H9 (cell line): ENCODE data around the gene SERBP1. TPM values are rescaled to one million over a fixed set of nuclear protein-coding genes. Genes with fewer than 3 reads are reported as not detected.

ENCODE experiments used
- DNase-seq: peaks from one replicate; pipeline ENCODE4 v3.0.0-alpha.2; 2017
- H2AFZ ChIP-seq: one replicate; pipeline ENCODE4 v1.6.1; 2013; ENCODE audit warnings: mild to moderate bottlenecking, low read length, control low read depth, moderate library complexity
- H2AK5ac ChIP-seq: 2 replicates; pipeline ENCODE4 v1.6.1; 2013; ENCODE audit warnings: low read length, control low read depth, mixed read lengths; ENCODE audit not compliant: insufficient read length
- H2BK120ac ChIP-seq: one replicate; pipeline ENCODE4 v1.6.1; 2013; ENCODE audit warnings: low read depth, mild to moderate bottlenecking, low read length, control low read depth, inconsistent platforms; ENCODE audit not compliant: poor library complexity, severe bottlenecking
- H2BK12ac ChIP-seq: 2 replicates; pipeline ENCODE4 v1.6.1; 2013; ENCODE audit warnings: low read length, control low read depth, mixed read lengths, low read depth; ENCODE audit not compliant: insufficient read length
- H2BK15ac ChIP-seq: 2 replicates; pipeline ENCODE4 v1.6.1; 2013; ENCODE audit warnings: low read depth, low read length, control low read depth
- H2BK20ac ChIP-seq: one replicate; pipeline ENCODE4 v1.6.1; 2013; ENCODE audit warnings: low read depth, mild to moderate bottlenecking, low read length, control low read depth, inconsistent platforms; ENCODE audit not compliant: poor library complexity, severe bottlenecking
- H2BK5ac ChIP-seq: 2 replicates; pipeline ENCODE4 v1.6.1; 2013; ENCODE audit warnings: low read length, control low read depth, mixed read lengths; ENCODE audit not compliant: insufficient read length
- H3K14ac ChIP-seq: 2 replicates; pipeline ENCODE4 v1.6.1; 2013; ENCODE audit warnings: low read length, control low read depth; ENCODE audit not compliant: insufficient read depth
- H3K18ac ChIP-seq: 2 replicates; pipeline ENCODE4 v1.6.1; 2013; ENCODE audit warnings: low read depth, mild to moderate bottlenecking, mixed read lengths, low read length, control low read depth; ENCODE audit not compliant: insufficient read length
- H3K23ac ChIP-seq: 2 replicates; pipeline ENCODE4 v1.6.1; 2013; ENCODE audit warnings: low read length, control low read depth, mixed read lengths, low read depth; ENCODE audit not compliant: insufficient read length
- H3K23me2 ChIP-seq: 2 replicates; pipeline ENCODE4 v1.6.1; 2013; ENCODE audit warnings: low read depth, mild to moderate bottlenecking, mixed read lengths, low read length, control low read depth; ENCODE audit not compliant: insufficient read length, poor library complexity, severe bottlenecking
- H3K27ac ChIP-seq: 2 replicates; pipeline ENCODE4 v1.5.1; 2013; ENCODE audit warnings: low read length, control low read depth, mixed read lengths, low read depth; ENCODE audit not compliant: insufficient read length
- H3K27me3 ChIP-seq: 2 replicates; pipeline ENCODE4 v1.6.1; 2013; ENCODE audit warnings: low read length, control low read depth, inconsistent platforms; ENCODE audit not compliant: insufficient read depth
- H3K4ac ChIP-seq: 2 replicates; pipeline ENCODE4 v1.6.1; 2013; ENCODE audit warnings: low read depth, mild to moderate bottlenecking, control low read depth, inconsistent platforms, low read length, moderate library complexity
- H3K4me1 ChIP-seq: 2 replicates; pipeline ENCODE4 v1.6.1; 2013; ENCODE audit warnings: low read length, control low read depth, inconsistent platforms; ENCODE audit not compliant: insufficient read depth
- H3K4me2 ChIP-seq: 2 replicates; pipeline ENCODE4 v1.6.1; 2013; ENCODE audit warnings: low read length, control low read depth, mixed read lengths; ENCODE audit not compliant: insufficient read length, insufficient read depth
- H3K56ac ChIP-seq: 2 replicates; pipeline ENCODE4 v1.6.1; 2013; ENCODE audit warnings: low read depth, mild to moderate bottlenecking, mixed read lengths, low read length, control low read depth; ENCODE audit not compliant: insufficient read length
- H3K79me1 ChIP-seq: 2 replicates; pipeline ENCODE4 v1.6.1; 2013; ENCODE audit warnings: low read depth, mild to moderate bottlenecking, moderate library complexity, low read length, control low read depth, inconsistent platforms; ENCODE audit not compliant: insufficient read depth, poor library complexity, severe bottlenecking
- H3K79me2 ChIP-seq: 2 replicates; pipeline ENCODE4 v1.6.1; 2013; ENCODE audit warnings: low read length, control low read depth, inconsistent platforms; ENCODE audit not compliant: insufficient read depth
- H3K9ac ChIP-seq: 2 replicates; pipeline ENCODE4 v1.6.1; 2013; ENCODE audit warnings: low read length, control low read depth, mixed read lengths; ENCODE audit not compliant: insufficient read length; ENCODE audit errors: extremely low read depth
- H3K9me3 ChIP-seq: one replicate; pipeline ENCODE4 v1.6.1; 2013; ENCODE audit warnings: low read depth, low read length, inconsistent platforms; ENCODE audit not compliant: control insufficient read depth
- H3T11ph ChIP-seq: one replicate; pipeline ENCODE4 v1.6.1; 2013; ENCODE audit warnings: mild to moderate bottlenecking, low read length, control low read depth, inconsistent platforms
- H4K20me1 ChIP-seq: one replicate; pipeline ENCODE4 v1.6.1; 2013; ENCODE audit not compliant: control insufficient read depth, insufficient read length, insufficient read depth
- H4K5ac ChIP-seq: 2 replicates; pipeline ENCODE4 v1.6.1; 2013; ENCODE audit warnings: low read depth, mild to moderate bottlenecking, mixed read lengths, low read length, control low read depth; ENCODE audit not compliant: insufficient read length
- H4K8ac ChIP-seq: replicated peaks from 2 replicates; pipeline ENCODE4 v1.6.1; 2013; ENCODE audit warnings: low read length, control low read depth, mixed read lengths, low read depth; ENCODE audit not compliant: insufficient read length
- H4K91ac ChIP-seq: 2 replicates; pipeline ENCODE4 v1.6.1; 2013; ENCODE audit warnings: low read depth, mild to moderate bottlenecking, moderate library complexity, mixed read lengths, low read length, control low read depth; ENCODE audit not compliant: insufficient read length
- H3K27ac Mint-ChIP-seq, 3 experiments: 2 replicates in 2 of 3; 3 replicates in 1 of 3; pipeline ENCODE4 v1.8.0; 2020 to 2021; ENCODE audit warnings: mixed read lengths in 3 of 3, mild to moderate bottlenecking in 1 of 3, moderate library complexity in 1 of 3
- H3K27me3 Mint-ChIP-seq: 2 replicates; pipeline ENCODE4 v1.8.0; 2021; ENCODE audit warnings: low read depth, mild to moderate bottlenecking, moderate library complexity, mixed read lengths
- H3K36me3 Mint-ChIP-seq, 3 experiments: 2 replicates in 2 of 3; 3 replicates in 1 of 3; pipeline ENCODE4 v1.8.0; 2020 to 2021; ENCODE audit warnings: low read depth in 3 of 3, mixed read lengths in 3 of 3; ENCODE audit not compliant: insufficient read depth in 1 of 3
- H3K4me1 Mint-ChIP-seq, 2 experiments: 2 replicates each; pipeline ENCODE4 v1.8.0; 2020; ENCODE audit warnings: mixed read lengths in 2 of 2
- H3K4me3 Mint-ChIP-seq, 2 experiments: 2 replicates in 1 of 2; 3 replicates in 1 of 2; pipeline ENCODE4 v1.8.0; 2020 to 2021; ENCODE audit warnings: mild to moderate bottlenecking in 2 of 2, mixed read lengths in 2 of 2, moderate library complexity in 1 of 2
- H3K9me3 Mint-ChIP-seq, 2 experiments: 2 replicates in 1 of 2; 3 replicates in 1 of 2; pipeline ENCODE4 v1.8.0; 2020; ENCODE audit warnings: mild to moderate bottlenecking in 2 of 2, mixed read lengths in 2 of 2, moderate library complexity in 1 of 2
- CTCF ChIP-seq: fragments of 200-600 bp; sonication (generic); conservative IDR thresholded peaks from 3 replicates; pipeline ENCODE4 v1.8.0; 2021; ENCODE audit warnings: antibody characterized with exemption, mild to moderate bottlenecking
- WGBS: extraction: QIAGEN DNeasy Blood & Tissue Kit; methylation state at CpG from one replicate; pipeline ENCODE4 v1.1.7; 2013; ENCODE audit warnings: missing lambda C conversion rate, low lambda C conversion rate, mixed read lengths; ENCODE audit not compliant: insufficient read length; ENCODE audit errors: extremely low coverage; 5-methylcytosine and 5-hydroxymethylcytosine counted together
- total RNA-seq: library from RNA; stranded (reverse); gene quantifications from 2 replicates; pipeline ENCODE4 v1.2.1, GENCODE V29; 2021

The SERBP1 gene
- total RNA-seq, 1 experiment from 2014 or later, result 495 TPM

- no peaks in the 10 kb centered on the region for H3K4me1 ChIP-seq
- H2BK15ac ChIP-seq, result no peak overlapping the region
- H2BK5ac ChIP-seq, result no peak overlapping the region
- H3K4me2 ChIP-seq, result no peak overlapping the region
- no peaks in the 10 kb centered on the region for H3K23me2 ChIP-seq
- H3K18ac ChIP-seq, result no peak overlapping the region
- H2BK12ac ChIP-seq, result no peak overlapping the region
- H3K27ac Mint-ChIP-seq, result no peak overlapping the region; a peak in 1 of 7 replicates
- no peak overlapping the region for H2BK120ac ChIP-seq
- WGBS, result no CpG with 5 or more reads among the region's 13 CpGs
- no peaks in the 10 kb centered on the region for H3K9me3 Mint-ChIP-seq
- H3K27me3 ChIP-seq, result no peaks in the 10 kb centered on the region
- H3K27me3 Mint-ChIP-seq, result no peaks in the 10 kb centered on the region
- H3K4me3 Mint-ChIP-seq, result no peak overlapping the region
- H4K8ac ChIP-seq, result no peak overlapping the region
- H4K20me1 ChIP-seq, result no peaks in the 10 kb centered on the region
- H3K79me1 ChIP-seq, result peaks cover 7% of the 10 kb centered on the region
- peaks cover 57 to 94% (median 91%) of the 10 kb centered on the region in 3 experiments; a peak in 6 of 7 replicates for H3K36me3 Mint-ChIP-seq
- peaks cover 13% of the 10 kb centered on the region; the same call in 1 of the 2 replicates for H3K79me2 ChIP-seq
- H3K4me1 Mint-ChIP-seq, result peaks cover 5 to 13% of the 10 kb centered on the region in 2 experiments; a peak in 2 of 4 replicates
- no peaks in the 10 kb centered on the region for H3K9me3 ChIP-seq
- no peak overlapping the region for H2AFZ ChIP-seq
- H3K56ac ChIP-seq, result no peak overlapping the region
- no peak for TF ChIP-seq CTCF
- H3K23ac ChIP-seq, result no peak overlapping the region
- H3K4ac ChIP-seq, result no peak overlapping the region
- no peak overlapping the region for H4K5ac ChIP-seq
- no peak overlapping the region for H3K9ac ChIP-seq
- H2AK5ac ChIP-seq, result no peak overlapping the region
- no peak overlapping the region for H3K14ac ChIP-seq
- no peak overlapping the region for H4K91ac ChIP-seq
- H2BK20ac ChIP-seq, result no peak overlapping the region
- H3K27ac ChIP-seq, result no peak overlapping the region
- H3T11ph ChIP-seq, result no peak overlapping the region
- DNase-seq, result no peak
Measured at GRCh38 chr1:67415041-67415440, 15.2 kb downstream of the SERBP1 start.
